ENCODE measurements around the gene FKTN. TPM values are rescaled to one million over a fixed set of nuclear protein-coding genes. Genes with fewer than 3 reads are reported as not detected.

The FKTN gene
- total and polyA plus RNA-seq, 9 of the 15 experiments (the other 6 are each of a cell fraction or from before 2014, with no cell fraction given) = 5.4 to 16.3 (median 10.4) TPM

DNA sequence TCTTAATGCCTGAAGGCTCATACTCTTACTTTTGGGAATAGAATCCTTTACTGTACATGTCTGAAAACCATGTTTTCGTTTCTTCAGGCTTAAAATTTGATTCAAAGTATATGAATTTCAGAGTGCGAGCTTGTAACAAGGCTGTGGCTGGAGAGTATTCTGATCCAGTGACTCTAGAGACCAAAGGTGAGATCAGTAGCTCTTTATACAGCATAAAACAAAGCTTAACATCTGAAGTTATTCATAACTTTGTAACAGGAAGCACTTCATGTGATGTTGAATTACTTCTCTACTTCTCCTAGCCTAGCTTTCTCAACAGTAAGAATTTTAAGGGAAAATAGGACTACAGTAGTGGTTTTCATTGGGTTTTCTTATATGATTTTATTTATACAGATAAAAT is 49.4 kb upstream of the FKTN start (continued):
- no peak for TF ChIP-seq MEF2A (IDR thresholded peaks at IDR 0.05; ENCODE audit: control insufficient read depth, low read depth, low read length)
- TF ChIP-seq, protein P1, sequence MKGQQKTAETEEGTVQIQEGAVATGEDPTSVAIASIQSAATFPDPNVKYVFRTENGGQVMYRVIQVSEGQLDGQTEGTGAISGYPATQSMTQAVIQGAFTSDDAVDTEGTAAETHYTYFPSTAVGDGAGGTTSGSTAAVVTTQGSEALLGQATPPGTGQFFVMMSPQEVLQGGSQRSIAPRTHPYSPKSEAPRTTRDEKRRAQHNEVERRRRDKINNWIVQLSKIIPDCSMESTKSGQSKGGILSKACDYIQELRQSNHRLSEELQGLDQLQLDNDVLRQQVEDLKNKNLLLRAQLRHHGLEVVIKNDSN (CRISPR knock-in tag; IDR thresholded peaks at IDR 0.05) = no peak

DNA sequence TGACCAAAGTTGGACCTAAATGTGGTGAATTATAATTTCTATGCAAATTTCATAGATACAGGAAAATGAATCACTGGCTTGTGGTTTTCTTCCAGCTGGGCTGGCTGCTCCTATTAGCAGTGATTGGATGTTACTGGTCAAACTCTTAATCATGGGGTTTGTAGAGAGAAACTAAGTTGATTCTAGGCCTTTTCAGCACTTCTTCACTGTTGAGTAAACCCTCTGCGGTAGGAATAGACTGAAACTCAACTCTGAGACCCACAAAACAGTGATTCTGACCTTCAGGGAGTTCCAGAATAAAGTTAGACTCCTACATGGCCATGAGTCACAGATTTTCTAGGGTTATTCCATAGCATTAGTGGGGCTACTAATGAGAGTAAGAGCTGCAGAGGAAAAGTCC is 47.9 kb upstream of the FKTN start:
- POLR2A ChIA-PET = no interaction called here
- Histone ChIP-seq H3K9me1 (ENCODE audit: control insufficient read depth, insufficient read depth, low read length) (no peaks in the 10 kb centered on the region), H3K36me3 (ENCODE audit: control insufficient read depth, insufficient read depth, low read length) (peaks cover 2% of the 10 kb centered on the region; the same call in 1 of the 3 replicates), H3K9ac (ENCODE audit: insufficient read depth in 1 of 2, low read depth in 2 of 2, low read length in 2 of 2) (no peak overlapping the region), H3K27ac (ENCODE audit: extremely low read depth, low read depth, low read length) (no peak overlapping the region), H2AFZ (ENCODE audit: low read depth, low read length) (no peak overlapping the region), H3K27me3 (ENCODE audit: control insufficient read depth in 2 of 2, insufficient read depth in 2 of 2, low read length in 2 of 2) (no peaks in the 10 kb centered on the region), H3K79me2 (ENCODE audit: control insufficient read depth, insufficient read depth, low read length) (no peaks in the 10 kb centered on the region), H3K4me3 (no peak overlapping the region), H3K9me3 (replicated peaks; ENCODE audit: control insufficient read depth, insufficient read depth, low read depth, low read length) (no peaks in the 10 kb centered on the region), H3K4me1 (replicated peaks in 1 of 2; ENCODE audit: control insufficient read depth in 2 of 2, insufficient read depth in 2 of 2, low read length in 2 of 2) (no peaks in the 10 kb centered on the region), H4K20me1 (replicated peaks; ENCODE audit: control insufficient read depth, insufficient read depth, low read length) (no peaks in the 10 kb centered on the region), H3K4me2 (ENCODE audit: insufficient read depth, low read length) (no peak overlapping the region)
- intact Hi-C loops (cut with micrococcal nuclease) (no loop called here), in situ Hi-C loops (cut with MboI) (no loop called here)
- WGBS (ENCODE audit: insufficient coverage, low coverage, missing lambda C conversion rate) = 33% methylated on average over 1 of the region's 1 CpG
- TF ChIP-seq HLTF (IDR thresholded peaks at IDR 0.05) = no peak
- TF ChIP-seq SIN3A (IDR thresholded peaks at IDR 0.05; ENCODE audit: borderline replicate concordance in 2 of 2, control insufficient read depth in 1 of 2, low read depth in 2 of 2, low read length in 2 of 2) = no peak
- no peak for TF ChIP-seq SETDB1 (IDR thresholded peaks at IDR 0.05; ENCODE audit: low read length)
- no peak for TF ChIP-seq PRMT5 (CRISPR knock-in tag; IDR thresholded peaks at IDR 0.05)
- TF ChIP-seq HBP1 (CRISPR knock-in tag; IDR thresholded peaks at IDR 0.05) = no peak
- TF ChIP-seq CBX3 (IDR thresholded peaks at IDR 0.05; ENCODE audit: borderline replicate concordance in 1 of 2, low read length in 2 of 2) = no peak
- TF ChIP-seq TCF15 (CRISPR knock-in tag; IDR thresholded peaks at IDR 0.05) = no peak
- TF ChIP-seq U2AF1 (optimal IDR thresholded peaks at IDR 0.05; ENCODE audit: low read depth, low read length) = no peak
- no peak for TF ChIP-seq STAT5B (CRISPR knock-in tag; IDR thresholded peaks at IDR 0.05)
- no peak for TF ChIP-seq CEBPB (tag; IDR thresholded peaks at IDR 0.05)
- TF ChIP-seq CREB3 (tag; conservative IDR thresholded peaks at IDR 0.05; ENCODE audit: low read depth) = no peak
- peak; percentile 32 for FAIRE-seq
- CTCF ChIA-PET (ENCODE audit: low intra/inter-chr PET ratio) = no interaction called here
- no peak for ATAC-seq
- DNase-seq (ENCODE audit: extremely low read depth in 1 of 4, low spot score in 3 of 4) = no peak
- no TSS peak for BruUV-seq (replicated peaks)
